GM21367 (cell line): ENCODE measurements around the gene PDLIM1.

Experiments
- ATAC-seq: cut with Tn5 transposase; IDR thresholded peaks from one replicate; pipeline ENCODE4 v1.9.1; 2021; ENCODE audit not compliant: unreplicated experiment

PDLIM1 gene

DNA sequence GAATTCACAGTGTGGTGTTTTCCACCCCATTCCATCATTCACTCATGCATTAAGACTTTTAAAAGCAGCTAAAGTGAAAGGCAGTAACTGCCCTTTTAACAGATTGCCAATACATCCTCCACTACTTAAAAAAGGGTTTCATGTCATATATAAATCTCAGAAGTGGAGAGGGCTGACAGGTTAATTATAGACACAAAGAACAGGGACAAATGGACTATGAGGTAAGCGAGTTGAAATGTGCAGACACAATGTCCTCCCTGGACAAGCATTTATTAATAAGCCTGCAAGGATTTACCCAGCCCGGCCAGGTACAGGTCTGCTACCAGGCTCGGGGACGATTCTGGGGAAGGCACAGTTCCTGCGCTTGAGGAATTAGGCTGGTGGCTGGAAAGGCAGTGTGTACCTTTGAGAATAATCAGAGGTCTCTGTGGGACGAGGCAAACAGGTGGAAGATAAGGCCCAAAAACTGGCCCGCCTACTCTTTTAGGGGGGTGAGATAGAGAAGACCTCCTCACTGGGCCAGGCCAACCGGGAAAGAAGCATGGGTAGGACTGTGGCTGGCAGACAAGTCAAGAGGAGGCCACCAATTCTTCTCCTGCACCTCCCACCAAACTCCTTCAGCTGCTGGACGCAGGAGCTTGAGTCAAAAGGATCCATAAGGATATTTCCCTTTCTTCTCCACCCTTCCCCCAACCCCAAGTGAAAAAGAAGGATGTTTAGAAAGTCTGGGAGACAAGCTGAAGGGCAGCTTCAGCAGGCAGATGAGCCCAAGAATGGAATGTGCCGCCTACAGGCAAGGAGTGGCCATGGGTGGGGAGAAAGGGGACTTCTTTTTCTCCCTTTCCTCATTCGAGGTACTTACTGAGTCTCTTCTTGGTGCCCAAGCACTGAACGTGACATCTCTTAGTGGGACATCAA is 1.5 kb downstream of the PDLIM1 start:
- no peak for ATAC-seq

- ATAC-seq: no peak
These were observed 2.5 kb downstream of the PDLIM1 start for GRCh38 chr10:95288303-95288702.

DNA sequence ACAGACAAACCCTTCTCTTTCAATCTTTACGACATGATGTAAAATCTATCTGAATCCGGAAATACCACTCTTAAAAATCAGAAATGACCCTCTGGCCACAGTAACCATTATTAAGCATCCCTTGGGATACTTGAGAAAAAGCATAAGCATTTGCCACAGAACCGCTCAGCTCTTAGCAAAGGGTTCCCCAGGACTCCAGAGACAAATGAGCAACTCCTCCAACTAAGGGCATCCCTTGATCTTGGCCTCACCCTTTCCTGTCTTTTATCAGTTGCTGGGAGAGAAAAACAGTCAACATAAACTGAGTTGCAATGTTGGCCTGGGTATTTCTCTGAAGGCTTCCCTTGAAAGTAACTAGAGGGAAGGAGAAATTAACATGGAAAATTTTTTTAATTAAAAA is 3.5 kb downstream of the PDLIM1 start:
- ATAC-seq: no peak

- ATAC-seq: no peak
These were observed 4.1 kb downstream of the PDLIM1 start for GRCh38 chr10:95286707-95287106.

- no peak for ATAC-seq
These were observed 5.2 kb downstream of the PDLIM1 start for GRCh38 chr10:95285556-95285955.

DNA sequence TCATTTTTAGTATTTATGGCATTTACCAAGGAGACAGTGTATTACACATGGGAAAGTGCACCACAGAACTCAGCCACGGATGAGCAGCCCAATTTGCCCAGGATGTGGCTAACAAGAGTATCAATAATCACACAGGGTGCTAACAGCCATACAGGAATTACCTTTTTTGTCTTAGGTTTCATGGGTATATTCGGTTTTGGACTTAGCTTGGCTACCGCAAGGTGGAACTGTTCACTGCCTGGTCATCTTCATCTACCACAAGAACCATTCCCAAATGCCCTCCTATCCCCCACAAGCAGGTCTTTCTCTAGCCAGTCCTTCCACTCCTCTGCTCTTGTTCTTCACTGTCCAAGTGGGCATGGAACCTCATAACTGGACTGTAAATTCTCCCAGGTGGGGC is 6.0 kb downstream of the PDLIM1 start:
- ATAC-seq: no peak

DNA sequence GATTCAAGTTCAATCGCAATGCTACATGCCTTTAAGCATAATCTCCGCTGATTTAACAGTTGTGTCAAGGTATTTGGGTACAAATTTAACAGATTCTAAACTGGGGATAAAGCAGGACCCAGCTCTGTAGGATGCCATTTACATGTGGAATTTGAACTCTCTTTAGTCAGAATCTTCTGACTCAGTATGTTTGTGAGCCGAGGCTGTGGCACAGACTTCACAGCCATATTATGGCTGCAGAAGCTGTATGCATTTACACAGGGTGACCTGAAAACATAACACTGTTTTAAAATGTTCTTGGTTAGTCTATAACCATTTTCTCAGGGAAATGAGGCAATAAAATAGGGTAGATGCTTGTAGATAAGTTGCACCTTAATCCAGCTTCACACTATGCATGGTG is 8.7 kb downstream of the PDLIM1 start:
- no peak for ATAC-seq

- no peak for ATAC-seq
These were observed 9.6 kb downstream of the PDLIM1 start for GRCh38 chr10:95281206-95281605.

- no peak for ATAC-seq
These were observed 10.2 kb downstream of the PDLIM1 start for GRCh38 chr10:95280637-95281036.

GRCh38 chr10:95279042-95279820 is 11.6 kb downstream of the PDLIM1 start:
- no peak for ATAC-seq

GRCh38 chr10:95278061-95278988 is 12.5 kb downstream of the PDLIM1 start:
- ATAC-seq: no peak

- ATAC-seq: no peak
These were observed 13.2 kb downstream of the PDLIM1 start for GRCh38 chr10:95277614-95278013.

- ATAC-seq: no peak
These were observed 13.6 kb downstream of the PDLIM1 start for GRCh38 chr10:95277201-95277570.

DNA sequence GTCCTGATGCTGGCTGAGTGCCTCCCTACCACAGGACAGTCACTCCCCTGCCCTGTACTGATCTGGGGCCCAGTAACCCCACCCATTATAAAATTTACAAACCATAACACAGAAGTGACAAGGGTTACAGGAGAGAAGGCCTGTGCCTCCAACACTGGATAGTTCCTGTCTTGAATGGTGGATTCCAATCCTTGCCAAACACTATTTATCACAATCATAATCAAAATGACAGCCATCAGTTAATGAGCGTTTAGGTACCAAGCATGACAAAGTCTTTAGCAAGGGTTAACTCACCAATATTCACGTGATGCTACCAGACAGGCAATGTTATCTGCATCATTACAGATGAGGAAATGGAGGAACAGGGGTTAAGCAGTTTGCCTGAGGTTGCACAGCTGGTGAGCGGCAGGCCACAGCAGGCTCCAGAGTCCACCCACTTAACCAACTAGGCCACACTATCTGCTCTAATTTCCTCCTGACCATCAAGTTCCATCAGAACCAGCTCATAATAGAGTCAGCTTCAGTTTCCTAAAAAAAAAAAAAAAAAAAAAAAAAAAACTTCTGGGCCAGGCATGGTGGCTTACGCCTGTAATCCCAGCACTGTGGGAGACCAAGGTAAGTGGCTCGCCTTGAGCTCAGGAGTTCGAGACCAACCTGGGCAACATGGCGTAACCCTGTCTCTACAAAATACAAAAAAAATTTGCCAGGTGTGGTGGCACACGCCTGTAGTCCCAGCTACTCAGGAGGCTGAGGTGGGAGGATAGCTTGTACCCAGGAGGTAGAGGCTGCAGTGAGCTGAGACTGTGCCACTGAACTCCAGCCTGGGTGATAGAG is 14.2 kb downstream of the PDLIM1 start:
- no peak for ATAC-seq

DNA sequence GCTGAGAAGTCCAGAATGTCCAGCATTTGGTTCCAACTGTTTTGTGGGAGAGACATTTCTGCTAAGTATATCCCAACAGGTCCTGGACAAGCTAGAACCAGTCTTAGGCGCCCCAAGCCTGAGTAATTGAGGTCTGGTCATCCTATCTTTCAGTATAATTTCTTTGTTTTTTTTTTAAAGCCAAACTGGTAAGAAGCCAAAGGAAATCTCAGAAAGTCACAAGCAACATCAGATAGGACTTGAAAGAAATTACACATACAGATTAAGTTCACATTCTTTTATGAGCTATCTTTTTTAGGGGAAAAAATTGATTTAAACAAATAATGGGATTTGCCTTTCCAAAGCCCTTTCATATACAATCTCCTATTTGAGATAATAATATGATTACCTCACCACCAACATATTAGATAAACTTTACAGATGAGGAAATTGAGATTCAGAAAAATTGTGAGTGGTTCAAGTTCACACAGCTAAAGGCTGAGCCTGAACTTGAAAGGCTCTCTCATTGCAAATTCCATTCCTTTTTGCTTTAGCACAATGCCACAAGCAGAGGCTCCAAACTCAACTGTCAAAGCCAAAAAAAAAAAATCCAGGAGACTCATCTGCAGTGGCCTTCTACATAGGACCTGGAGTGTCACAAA is 15.0 kb downstream of the PDLIM1 start:
- ATAC-seq: no peak

DNA sequence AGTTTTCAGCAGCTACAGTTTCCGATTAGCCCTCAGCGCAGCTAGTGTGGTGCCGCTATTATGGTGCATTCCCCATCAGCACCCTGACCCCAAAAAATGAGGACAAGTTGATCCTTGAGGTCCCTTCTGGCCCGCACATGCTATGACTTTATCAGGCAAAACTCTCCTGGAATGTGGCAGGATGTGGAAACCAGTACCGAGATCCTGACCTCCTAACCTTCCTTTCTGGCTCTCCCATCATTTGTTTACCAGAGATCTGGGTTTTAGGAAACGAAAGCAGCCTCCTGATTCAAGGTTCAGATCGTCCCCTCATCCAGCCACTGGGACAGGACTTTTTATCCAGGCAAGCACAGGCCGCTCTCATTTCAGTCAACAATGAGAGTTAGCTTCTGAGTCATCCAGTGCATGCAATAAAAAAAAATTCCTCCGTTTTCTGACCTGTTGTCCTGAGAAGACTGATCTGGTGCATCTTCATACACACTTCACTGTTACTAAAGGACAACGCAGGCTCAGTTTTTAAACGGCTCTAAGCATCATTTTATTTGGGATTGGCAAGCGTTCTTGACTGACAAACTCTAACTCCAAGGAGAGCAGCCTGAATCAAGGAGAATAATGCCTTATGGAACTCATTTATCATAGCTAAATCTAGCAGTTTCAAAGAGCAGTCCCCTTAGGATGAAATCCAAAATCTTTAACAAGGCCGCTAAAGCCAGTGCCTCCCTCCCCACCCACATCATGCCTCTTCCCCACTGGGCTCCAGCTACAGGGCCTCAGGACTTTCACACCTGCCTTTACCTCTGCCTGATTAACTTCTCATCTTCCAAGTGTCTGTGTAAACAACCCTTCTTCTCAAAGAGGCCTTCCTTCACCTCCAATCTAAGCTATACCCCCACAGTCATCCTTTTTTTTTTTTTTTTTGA is 17.1 kb downstream of the PDLIM1 start:
- ATAC-seq: no peak

DNA sequence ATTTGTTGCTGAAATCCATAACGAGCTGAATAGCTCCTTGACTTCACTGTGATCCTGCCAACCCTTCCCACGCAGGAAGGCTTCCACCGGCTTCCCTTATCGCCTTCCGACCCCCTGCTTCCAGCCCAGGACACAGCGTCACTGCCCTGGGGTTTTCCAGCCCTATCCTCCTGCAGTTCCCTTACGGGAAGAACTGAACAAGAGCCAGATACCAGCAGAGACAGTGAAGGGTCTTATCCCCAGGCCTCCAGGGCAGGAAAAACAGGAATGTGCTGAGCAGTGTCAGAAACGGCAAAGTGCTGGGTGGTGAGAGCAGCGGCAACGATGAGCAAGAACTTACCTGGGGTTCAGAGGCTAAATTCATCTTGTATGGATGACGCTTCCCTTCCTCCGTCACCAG is 22.4 kb downstream of the PDLIM1 start:
- no peak for ATAC-seq

- no peak for ATAC-seq
These were observed 23.6 kb downstream of the PDLIM1 start for GRCh38 chr10:95267251-95267650.

GRCh38 chr10:95266674-95267095 is 24.1 kb downstream of the PDLIM1 start:
- ATAC-seq: peak; percentile 78
